ENCODE data around the gene MAPT. TPM values are rescaled to one million over a fixed set of nuclear protein-coding genes. Genes with fewer than 3 reads are reported as not detected.

Gene MAPT
- total and polyA plus RNA-seq, 2 of the 13 experiments (the other 11 are each of a cell fraction or from before 2014, with no cell fraction given) = 2.1 to 2.8 TPM

DNA sequence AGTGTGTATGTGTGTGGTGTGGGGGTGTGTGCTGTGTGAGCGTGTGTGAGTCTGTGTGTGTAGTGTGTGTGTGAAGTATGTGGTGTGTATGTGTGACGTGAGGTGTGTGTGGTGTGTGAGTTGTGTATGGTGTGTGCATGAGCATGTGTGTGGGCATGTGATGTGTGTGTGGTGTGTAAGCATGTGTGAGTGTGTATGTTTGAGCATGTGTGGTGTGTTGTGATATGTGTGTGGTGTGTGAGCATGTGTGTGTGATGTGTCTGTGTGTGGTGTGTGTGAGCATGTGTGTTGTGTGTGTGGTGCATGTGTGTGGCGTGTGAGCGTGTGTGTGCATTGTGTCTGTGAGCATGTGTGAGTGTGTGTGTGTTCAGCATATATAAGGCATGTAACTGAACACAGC is 20.9 kb downstream of the MAPT start (continued):
- TF ChIP-seq PTBP1 (IDR thresholded peaks at IDR 0.05; ENCODE audit: low read depth, low read length, poor library complexity, severe bottlenecking) (no peak), RXRA (CRISPR knock-in tag; IDR thresholded peaks at IDR 0.05) (no peak), ZC3H4 (CRISPR knock-in tag; IDR thresholded peaks at IDR 0.05; ENCODE audit: borderline replicate concordance) (no peak), CAMTA2 (CRISPR knock-in tag; IDR thresholded peaks at IDR 0.05; ENCODE audit: borderline replicate concordance) (no peak), ZNF136 (CRISPR knock-in tag; IDR thresholded peaks at IDR 0.05; ENCODE audit: low read depth) (no peak), HHEX (CRISPR knock-in tag; IDR thresholded peaks at IDR 0.05) (no peak), SMC3 (IDR thresholded peaks at IDR 0.05; ENCODE audit: low read length) (no peak), PAWR (CRISPR knock-in tag; IDR thresholded peaks at IDR 0.05; ENCODE audit: borderline replicate concordance) (no peak), TEAD3 (CRISPR knock-in tag; optimal IDR thresholded peaks at IDR 0.05; ENCODE audit: borderline replicate concordance) (no peak), ZSCAN22 (CRISPR knock-in tag; IDR thresholded peaks at IDR 0.05) (no peak), ZNF264 (CRISPR knock-in tag; IDR thresholded peaks at IDR 0.05) (no peak), JARID2 (CRISPR knock-in tag; IDR thresholded peaks at IDR 0.05; ENCODE audit: insufficient replicate concordance) (no peak), ADNP (CRISPR knock-in tag; IDR thresholded peaks at IDR 0.05) (no peak), ZNF224 (CRISPR knock-in tag; IDR thresholded peaks at IDR 0.05) (no peak), ZFP90 (CRISPR knock-in tag; IDR thresholded peaks at IDR 0.05; ENCODE audit: borderline replicate concordance) (no peak), RFX5 (IDR thresholded peaks at IDR 0.05; ENCODE audit: low read depth, low read length) (no peak), FOXJ3 (CRISPR knock-in tag; IDR thresholded peaks at IDR 0.05; ENCODE audit: borderline replicate concordance) (no peak), HMGA1 (CRISPR knock-in tag; conservative IDR thresholded peaks at IDR 0.05) (no peak), EZH2 (conservative IDR thresholded peaks at IDR 0.05; ENCODE audit: low read depth, low read length) (no peak), TRIM24 (CRISPR knock-in tag; IDR thresholded peaks at IDR 0.05) (no peak), ZNF790 (CRISPR knock-in tag; IDR thresholded peaks at IDR 0.05; ENCODE audit: borderline replicate concordance) (no peak)
- TF ChIP-seq, protein P1, sequence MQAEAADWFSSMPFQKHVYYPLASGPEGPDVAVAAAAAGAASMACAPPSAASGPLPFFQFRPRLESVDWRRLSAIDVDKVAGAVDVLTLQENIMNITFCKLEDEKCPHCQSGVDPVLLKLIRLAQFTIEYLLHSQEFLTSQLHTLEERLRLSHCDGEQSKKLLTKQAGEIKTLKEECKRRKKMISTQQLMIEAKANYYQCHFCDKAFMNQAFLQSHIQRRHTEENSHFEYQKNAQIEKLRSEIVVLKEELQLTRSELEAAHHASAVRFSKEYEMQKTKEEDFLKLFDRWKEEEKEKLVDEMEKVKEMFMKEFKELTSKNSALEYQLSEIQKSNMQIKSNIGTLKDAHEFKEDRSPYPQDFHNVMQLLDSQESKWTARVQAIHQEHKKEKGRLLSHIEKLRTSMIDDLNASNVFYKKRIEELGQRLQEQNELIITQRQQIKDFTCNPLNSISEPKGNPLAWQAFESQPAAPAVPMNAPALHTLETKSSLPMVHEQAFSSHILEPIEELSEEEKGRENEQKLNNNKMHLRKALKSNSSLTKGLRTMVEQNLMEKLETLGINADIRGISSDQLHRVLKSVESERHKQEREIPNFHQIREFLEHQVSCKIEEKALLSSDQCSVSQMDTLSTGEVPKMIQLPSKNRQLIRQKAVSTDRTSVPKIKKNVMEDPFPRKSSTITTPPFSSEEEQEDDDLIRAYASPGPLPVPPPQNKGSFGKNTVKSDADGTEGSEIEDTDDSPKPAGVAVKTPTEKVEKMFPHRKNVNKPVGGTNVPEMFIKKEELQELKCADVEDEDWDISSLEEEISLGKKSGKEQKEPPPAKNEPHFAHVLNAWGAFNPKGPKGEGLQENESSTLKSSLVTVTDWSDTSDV (CRISPR knock-in tag; IDR thresholded peaks at IDR 0.05) = no peak
- TF ChIP-seq, protein P2, sequence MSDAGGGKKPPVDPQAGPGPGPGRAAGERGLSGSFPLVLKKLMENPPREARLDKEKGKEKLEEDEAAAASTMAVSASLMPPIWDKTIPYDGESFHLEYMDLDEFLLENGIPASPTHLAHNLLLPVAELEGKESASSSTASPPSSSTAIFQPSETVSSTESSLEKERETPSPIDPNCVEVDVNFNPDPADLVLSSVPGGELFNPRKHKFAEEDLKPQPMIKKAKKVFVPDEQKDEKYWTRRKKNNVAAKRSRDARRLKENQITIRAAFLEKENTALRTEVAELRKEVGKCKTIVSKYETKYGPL (CRISPR knock-in tag; IDR thresholded peaks at IDR 0.05) = no peak
- TF ChIP-seq, protein P3, sequence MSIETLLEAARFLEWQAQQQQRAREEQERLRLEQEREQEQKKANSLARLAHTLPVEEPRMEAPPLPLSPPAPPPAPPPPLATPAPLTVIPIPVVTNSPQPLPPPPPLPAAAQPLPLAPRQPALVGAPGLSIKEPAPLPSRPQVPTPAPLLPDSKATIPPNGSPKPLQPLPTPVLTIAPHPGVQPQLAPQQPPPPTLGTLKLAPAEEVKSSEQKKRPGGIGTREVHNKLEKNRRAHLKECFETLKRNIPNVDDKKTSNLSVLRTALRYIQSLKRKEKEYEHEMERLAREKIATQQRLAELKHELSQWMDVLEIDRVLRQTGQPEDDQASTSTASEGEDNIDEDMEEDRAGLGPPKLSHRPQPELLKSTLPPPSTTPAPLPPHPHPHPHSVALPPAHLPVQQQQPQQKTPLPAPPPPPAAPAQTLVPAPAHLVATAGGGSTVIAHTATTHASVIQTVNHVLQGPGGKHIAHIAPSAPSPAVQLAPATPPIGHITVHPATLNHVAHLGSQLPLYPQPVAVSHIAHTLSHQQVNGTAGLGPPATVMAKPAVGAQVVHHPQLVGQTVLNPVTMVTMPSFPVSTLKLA (IDR thresholded peaks at IDR 0.05) = peak; percentile 95
- TF ChIP-seq, protein P4, sequence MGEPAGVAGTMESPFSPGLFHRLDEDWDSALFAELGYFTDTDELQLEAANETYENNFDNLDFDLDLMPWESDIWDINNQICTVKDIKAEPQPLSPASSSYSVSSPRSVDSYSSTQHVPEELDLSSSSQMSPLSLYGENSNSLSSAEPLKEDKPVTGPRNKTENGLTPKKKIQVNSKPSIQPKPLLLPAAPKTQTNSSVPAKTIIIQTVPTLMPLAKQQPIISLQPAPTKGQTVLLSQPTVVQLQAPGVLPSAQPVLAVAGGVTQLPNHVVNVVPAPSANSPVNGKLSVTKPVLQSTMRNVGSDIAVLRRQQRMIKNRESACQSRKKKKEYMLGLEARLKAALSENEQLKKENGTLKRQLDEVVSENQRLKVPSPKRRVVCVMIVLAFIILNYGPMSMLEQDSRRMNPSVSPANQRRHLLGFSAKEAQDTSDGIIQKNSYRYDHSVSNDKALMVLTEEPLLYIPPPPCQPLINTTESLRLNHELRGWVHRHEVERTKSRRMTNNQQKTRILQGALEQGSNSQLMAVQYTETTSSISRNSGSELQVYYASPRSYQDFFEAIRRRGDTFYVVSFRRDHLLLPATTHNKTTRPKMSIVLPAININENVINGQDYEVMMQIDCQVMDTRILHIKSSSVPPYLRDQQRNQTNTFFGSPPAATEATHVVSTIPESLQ (CRISPR knock-in tag; conservative IDR thresholded peaks at IDR 0.05) = no peak

All from HepG2 (cell line).